Measurements from ENCODE around the gene HERC6. TPM values are rescaled to one million over a fixed set of nuclear protein-coding genes. Genes with fewer than 3 reads are reported as not detected.
"Not testable (repeated sequence)": the region's sequence is repeated elsewhere in the genome, so short reads cannot be mapped to it uniquely, and the experiment has no call there.

Gene HERC6
- total RNA-seq, 1 experiment from 2014 or later: 4.1 TPM

DNA sequence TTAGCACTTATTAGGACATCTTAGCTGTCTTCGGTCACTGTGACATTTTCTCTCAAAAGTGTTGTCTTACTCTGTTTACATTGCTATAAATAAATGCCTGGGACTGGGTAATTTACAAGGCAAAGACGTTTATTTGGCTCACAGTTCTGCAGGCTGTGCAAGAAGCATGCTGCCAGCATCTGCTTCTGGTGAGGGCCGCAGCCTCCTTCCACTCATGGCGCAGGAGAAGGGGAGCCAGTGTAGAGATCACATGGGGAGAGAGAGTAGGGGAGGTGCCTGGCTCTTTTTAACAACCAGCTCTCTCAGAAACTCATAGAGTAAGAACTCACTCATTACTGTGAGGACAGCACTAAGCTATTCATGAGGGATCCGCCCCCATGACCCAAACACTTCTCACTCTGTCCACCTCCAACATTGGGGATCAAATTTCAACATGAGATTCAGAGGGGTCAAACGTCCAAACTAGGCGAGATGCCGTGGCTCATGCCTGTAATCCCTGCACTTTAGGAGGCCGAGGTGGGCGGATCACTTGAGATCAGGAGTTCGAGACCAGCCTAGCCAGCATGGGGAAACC lies 43.5 kb upstream of the HERC6 start (continued):
- TF ChIP-seq, protein P1, sequence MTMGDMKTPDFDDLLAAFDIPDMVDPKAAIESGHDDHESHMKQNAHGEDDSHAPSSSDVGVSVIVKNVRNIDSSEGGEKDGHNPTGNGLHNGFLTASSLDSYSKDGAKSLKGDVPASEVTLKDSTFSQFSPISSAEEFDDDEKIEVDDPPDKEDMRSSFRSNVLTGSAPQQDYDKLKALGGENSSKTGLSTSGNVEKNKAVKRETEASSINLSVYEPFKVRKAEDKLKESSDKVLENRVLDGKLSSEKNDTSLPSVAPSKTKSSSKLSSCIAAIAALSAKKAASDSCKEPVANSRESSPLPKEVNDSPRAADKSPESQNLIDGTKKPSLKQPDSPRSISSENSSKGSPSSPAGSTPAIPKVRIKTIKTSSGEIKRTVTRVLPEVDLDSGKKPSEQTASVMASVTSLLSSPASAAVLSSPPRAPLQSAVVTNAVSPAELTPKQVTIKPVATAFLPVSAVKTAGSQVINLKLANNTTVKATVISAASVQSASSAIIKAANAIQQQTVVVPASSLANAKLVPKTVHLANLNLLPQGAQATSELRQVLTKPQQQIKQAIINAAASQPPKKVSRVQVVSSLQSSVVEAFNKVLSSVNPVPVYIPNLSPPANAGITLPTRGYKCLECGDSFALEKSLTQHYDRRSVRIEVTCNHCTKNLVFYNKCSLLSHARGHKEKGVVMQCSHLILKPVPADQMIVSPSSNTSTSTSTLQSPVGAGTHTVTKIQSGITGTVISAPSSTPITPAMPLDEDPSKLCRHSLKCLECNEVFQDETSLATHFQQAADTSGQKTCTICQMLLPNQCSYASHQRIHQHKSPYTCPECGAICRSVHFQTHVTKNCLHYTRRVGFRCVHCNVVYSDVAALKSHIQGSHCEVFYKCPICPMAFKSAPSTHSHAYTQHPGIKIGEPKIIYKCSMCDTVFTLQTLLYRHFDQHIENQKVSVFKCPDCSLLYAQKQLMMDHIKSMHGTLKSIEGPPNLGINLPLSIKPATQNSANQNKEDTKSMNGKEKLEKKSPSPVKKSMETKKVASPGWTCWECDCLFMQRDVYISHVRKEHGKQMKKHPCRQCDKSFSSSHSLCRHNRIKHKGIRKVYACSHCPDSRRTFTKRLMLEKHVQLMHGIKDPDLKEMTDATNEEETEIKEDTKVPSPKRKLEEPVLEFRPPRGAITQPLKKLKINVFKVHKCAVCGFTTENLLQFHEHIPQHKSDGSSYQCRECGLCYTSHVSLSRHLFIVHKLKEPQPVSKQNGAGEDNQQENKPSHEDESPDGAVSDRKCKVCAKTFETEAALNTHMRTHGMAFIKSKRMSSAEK (CRISPR knock-in tag; IDR thresholded peaks at IDR 0.05; ENCODE audit: borderline replicate concordance): no peak

DNA sequence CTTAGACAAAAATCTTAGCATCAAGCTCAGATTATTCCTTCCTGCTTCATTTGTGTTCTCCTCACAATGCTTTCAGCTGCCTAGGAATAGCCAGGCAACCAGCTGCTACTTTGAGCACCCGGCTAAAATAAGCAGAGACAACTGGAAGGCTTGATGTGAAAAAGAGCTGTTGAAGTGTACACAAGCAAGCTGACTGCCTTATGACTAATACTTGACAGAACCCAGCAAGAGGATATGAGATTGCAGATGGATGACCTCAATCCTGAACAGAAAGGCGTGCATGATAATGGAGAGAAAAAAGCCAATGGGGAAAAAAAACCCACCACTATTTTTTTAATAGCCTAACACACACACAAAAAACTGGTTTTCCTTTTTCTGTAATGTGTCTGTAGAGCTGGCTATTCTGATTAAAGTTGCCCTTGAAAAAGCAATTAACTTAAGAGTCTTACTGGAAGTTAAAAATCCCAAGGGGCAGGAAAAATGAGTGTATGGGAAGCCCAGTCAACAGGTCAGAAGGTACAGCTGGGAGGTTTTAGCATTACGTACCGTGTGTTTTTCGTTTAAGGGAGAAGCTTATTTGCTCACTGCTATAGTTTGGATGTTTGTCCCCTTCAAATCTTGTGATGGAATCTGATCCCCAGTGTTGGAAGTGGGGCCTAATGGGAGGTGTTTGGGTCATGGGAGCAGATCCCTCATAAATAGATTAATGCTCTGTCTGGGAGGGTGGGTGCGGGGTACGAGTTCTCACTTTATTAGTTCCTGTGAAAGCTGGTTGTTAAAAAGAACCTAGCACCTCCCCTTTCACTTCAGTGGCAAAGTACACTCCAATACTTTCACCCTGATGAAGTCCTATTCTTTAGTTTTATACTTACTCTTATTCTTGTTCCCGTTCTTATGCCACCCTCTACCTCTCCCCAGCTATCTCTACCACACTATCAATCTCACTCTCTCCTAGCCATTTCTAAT lies 37.1 kb upstream of the HERC6 start:
- no peak overlapping the region for H3K4me3 Mint-ChIP-seq
- ATAC-seq: no peak
- H3K27ac Mint-ChIP-seq: no peak overlapping the region
- no peaks in the 10 kb centered on the region for H3K36me3 Mint-ChIP-seq
- H3K27me3 Mint-ChIP-seq (ENCODE audit: low read depth): no peaks in the 10 kb centered on the region; the same call in 1 of the 2 replicates
- CTCF ChIA-PET: interaction anchor here (1.2 to 1.3 kb wide), 2 partner anchors 122 to 174 kb away, joined by 3 to 4 read pairs; no protein-coding TSS in a partner anchor
- DNase-seq (ENCODE audit: low spot score): no peak
- H3K4me1 Mint-ChIP-seq: peaks cover 6% of the 10 kb centered on the region
- POLR2A ChIA-PET: interaction anchor here (0.7 kb wide), 1 partner anchor 35 kb away, joined by 3 read pairs; no protein-coding TSS in a partner anchor
- H3K9me3 Mint-ChIP-seq: no peaks in the 10 kb centered on the region
- TF ChIP-seq CREM (CRISPR knock-in tag; IDR thresholded peaks at IDR 0.05): no peak
- TF ChIP-seq, protein P2, sequence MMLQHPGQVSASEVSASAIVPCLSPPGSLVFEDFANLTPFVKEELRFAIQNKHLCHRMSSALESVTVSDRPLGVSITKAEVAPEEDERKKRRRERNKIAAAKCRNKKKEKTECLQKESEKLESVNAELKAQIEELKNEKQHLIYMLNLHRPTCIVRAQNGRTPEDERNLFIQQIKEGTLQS (CRISPR knock-in tag; conservative IDR thresholded peaks at IDR 0.05): no peak
- TF ChIP-seq, protein P3, sequence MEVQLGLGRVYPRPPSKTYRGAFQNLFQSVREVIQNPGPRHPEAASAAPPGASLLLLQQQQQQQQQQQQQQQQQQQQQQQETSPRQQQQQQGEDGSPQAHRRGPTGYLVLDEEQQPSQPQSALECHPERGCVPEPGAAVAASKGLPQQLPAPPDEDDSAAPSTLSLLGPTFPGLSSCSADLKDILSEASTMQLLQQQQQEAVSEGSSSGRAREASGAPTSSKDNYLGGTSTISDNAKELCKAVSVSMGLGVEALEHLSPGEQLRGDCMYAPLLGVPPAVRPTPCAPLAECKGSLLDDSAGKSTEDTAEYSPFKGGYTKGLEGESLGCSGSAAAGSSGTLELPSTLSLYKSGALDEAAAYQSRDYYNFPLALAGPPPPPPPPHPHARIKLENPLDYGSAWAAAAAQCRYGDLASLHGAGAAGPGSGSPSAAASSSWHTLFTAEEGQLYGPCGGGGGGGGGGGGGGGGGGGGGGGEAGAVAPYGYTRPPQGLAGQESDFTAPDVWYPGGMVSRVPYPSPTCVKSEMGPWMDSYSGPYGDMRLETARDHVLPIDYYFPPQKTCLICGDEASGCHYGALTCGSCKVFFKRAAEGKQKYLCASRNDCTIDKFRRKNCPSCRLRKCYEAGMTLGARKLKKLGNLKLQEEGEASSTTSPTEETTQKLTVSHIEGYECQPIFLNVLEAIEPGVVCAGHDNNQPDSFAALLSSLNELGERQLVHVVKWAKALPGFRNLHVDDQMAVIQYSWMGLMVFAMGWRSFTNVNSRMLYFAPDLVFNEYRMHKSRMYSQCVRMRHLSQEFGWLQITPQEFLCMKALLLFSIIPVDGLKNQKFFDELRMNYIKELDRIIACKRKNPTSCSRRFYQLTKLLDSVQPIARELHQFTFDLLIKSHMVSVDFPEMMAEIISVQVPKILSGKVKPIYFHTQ (CRISPR knock-in tag; IDR thresholded peaks at IDR 0.05): no peak
- no peak for TF ChIP-seq MYBL2 (CRISPR knock-in tag; IDR thresholded peaks at IDR 0.05)
- TF ChIP-seq, protein P4, sequence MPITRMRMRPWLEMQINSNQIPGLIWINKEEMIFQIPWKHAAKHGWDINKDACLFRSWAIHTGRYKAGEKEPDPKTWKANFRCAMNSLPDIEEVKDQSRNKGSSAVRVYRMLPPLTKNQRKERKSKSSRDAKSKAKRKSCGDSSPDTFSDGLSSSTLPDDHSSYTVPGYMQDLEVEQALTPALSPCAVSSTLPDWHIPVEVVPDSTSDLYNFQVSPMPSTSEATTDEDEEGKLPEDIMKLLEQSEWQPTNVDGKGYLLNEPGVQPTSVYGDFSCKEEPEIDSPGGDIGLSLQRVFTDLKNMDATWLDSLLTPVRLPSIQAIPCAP (CRISPR knock-in tag; IDR thresholded peaks at IDR 0.05): no peak
- no peak for TF ChIP-seq ZBTB21 (CRISPR knock-in tag; IDR thresholded peaks at IDR 0.05; ENCODE audit: borderline replicate concordance)

DNA sequence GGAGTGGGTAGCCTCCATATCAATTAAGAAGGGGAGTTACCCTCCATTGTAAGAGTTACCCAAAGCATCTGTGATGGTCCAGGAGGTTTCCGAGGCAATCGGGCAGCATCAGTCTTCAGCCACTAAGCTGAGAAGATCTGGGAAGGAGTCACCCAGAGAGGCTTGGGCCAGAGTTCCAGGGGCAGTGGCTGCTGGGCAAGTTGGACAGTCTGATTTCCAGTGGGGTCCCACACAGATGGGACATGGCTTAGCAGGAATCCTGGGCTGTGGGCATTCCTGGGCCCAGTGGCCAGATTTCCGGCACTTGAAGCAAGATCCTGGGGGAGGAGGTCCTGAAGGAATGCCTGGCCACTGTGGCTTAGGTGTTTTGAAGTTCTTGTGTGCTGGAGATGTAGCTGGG lies 31.8 kb upstream of the HERC6 start:
- CTCF ChIA-PET; H3K27ac Mint-ChIP-seq; H3K4me1 Mint-ChIP-seq; ATAC-seq; POLR2A ChIA-PET; H3K4me3 Mint-ChIP-seq; H3K36me3 Mint-ChIP-seq; DNase-seq (ENCODE audit: low spot score); H3K27me3 Mint-ChIP-seq (ENCODE audit: low read depth): not testable (repeated sequence)
- peaks cover 23% of the 10 kb centered on the region for H3K9me3 Mint-ChIP-seq

DNA sequence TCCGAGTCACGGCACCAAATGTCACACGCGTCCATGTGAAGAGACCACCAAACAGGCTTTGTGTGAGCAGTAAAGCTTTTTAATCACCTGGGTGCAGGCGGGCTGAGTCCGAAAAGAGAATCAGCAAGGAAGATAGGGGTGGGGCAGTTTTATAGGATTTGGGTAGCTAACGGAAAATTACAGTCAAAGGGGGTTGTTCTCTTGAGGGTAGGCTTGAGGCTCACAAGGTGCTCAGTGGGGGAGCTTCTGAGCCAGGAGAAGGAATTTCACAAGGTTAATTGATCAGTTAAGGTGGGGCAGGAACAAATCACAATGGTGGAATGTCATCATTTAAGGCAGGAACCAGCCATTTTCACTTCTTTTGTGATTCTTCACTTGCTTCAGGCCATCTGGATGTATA lies 29.9 kb upstream of the HERC6 start:
- H3K9me3 Mint-ChIP-seq: peaks cover 39% of the 10 kb centered on the region
- H3K27ac Mint-ChIP-seq; H3K4me1 Mint-ChIP-seq; ATAC-seq; CTCF ChIA-PET; H3K27me3 Mint-ChIP-seq (ENCODE audit: low read depth); H3K4me3 Mint-ChIP-seq; POLR2A ChIA-PET; DNase-seq (ENCODE audit: low spot score): not testable (repeated sequence)
- H3K36me3 Mint-ChIP-seq: peaks cover 23% of the 10 kb centered on the region
